Activated CD8-positive, alpha-beta memory T cell treated with anti-CD3 and anti-CD28 coated beads, Interleukin-2, amount 50 U/mL, for 4 hours (primary cell): Measurements from ENCODE around the gene CLOCK.

Experiments used
- DNase-seq: peaks from one replicate; pipeline ENCODE4 v3.0.0-alpha.2; 2020

The CLOCK gene

DNA sequence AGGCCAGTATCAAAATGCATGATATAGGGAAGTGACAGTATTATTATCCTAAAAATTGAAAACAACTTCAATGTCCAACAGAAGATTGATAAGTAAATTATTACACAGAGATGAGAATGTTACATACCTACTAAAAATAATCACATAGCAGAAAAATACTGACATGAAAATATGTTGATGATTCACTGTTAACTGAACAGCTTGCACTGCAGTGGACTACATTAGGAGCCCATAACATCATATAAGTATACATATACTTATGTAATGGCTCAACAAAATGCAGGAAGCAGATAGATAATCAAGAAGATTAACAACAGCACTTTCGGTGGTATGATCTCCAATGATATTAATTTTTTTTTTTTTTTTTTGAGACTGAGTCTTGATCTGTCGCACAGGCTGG is 7.1 kb downstream of the CLOCK start:
- DNase-seq: no peak

DNA sequence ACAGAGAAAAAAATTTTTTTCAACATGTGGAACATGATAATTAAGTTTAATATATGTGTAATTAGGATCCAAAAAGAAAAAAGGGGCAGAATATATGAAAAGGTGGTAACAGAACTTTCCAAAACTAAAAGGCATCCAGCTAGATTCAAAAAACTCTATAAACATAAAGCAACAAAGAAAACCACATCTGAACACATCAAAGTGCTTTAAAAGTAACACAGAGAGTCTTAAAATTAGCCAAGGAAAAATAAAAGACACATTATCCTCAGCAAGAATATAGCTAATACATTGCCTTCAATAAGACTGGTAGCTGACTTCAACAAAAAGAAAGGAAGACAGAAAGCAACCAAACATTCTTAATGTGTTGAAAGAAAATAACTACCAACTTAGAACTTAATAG is 8.2 kb downstream of the CLOCK start:
- DNase-seq: no peak

DNA sequence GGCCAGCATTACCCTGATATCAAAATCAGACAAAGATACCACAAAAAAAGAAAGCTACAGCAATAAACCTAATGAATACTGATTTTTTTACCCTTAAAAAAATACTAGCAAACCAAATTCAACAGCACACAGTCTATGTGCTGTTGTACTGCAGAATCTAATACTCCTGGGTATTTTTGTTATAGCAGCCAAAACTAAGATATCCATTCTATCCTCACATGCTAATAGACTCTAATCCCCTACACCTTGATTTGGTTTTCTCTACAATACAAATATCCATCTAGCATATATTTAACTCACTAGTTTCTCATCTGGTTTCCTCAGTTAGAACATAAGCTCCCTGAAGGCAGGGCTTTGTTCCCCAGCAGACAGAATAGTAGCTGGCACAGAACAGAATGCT is 12.4 kb downstream of the CLOCK start:
- DNase-seq: no peak

DNA sequence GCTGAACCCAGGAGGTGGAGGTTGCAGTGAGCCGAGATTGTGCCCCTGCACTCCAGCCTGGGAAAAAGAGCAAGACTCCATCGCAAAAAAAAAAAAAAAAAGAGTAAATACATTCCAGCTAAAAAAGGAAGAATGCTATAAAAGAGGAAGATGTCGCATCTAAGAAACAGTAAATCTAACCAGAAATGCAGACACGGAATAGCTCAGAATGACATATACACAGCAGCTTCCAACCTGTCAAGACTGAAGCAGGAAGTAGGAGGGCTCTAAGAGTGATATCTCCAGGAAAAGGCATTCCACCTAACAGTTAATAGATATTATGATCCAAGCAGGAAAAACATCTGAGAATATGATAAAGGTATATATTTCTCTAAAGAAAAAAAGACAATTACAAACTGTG is 16.0 kb downstream of the CLOCK start:
- DNase-seq: no peak

DNA sequence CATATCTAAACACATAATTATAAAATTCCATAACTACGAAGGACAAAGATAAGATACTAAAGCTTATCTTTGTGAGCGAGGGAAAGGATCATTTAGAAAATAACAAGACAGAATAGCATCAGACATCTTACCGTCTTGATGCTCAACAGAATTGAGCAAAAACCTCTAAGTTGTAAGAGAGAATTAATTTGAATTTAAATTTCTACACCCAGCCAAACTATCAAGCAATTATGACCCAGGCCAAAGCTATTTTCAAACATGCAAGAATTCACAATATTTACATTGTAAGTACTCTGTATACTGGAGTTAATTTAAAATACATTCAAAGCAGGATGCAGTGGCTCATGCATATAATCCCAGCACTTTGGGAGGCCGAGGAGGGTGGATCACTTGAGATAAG is 16.5 kb downstream of the CLOCK start:
- no peak for DNase-seq

DNA sequence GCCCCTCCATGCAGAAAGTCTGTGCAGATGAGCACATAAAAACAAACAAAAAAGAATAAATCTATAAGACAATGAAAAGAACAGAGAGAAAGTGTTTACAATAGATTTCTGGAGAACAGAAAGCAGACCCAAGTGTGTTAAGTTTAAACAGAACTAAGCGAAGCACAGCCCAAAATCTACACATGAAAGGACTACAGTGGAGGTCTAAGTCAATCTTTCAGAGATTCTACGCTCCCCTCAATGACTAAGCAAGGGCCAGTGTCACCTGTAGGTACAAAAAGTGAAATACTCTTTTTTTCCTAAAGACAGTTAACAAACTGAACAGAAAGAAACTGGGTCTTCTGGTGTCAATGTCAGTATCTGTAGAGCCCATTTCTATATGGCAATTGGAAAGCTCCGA is 18.2 kb downstream of the CLOCK start:
- no peak for DNase-seq

DNA sequence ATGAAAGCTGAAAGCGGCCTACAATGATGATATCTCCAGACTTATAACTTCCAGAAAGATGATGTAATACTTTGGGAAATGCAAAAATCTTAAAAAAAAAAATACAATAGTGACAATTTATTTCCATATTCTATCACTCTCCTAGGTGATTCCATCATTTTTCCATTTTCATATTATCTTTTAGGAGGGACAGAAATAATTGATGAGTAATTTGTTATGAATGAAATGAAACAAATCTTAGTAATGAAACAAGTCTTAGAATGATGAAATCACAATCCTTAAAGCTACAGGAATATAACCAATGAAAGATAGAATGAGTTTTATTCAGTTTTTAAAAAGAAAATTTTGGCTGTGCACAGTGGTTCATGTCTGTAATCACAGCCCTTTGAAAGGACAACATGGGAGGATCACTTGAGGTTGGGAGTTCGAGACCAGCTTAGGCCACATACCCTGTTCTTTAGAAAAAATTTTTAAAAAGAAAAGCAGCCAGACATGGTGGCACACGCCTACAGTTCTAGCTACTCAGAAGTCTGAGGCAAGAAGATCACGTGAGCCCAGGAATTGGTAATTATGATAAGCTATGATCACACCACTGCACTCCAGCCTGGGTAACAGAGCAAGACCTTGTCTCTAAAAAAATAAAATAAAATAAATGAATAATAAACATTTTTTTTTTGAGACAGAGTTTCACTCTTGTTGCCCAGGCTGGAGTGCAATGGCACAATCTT is 21.7 kb downstream of the CLOCK start:
- DNase-seq: no peak

DNA sequence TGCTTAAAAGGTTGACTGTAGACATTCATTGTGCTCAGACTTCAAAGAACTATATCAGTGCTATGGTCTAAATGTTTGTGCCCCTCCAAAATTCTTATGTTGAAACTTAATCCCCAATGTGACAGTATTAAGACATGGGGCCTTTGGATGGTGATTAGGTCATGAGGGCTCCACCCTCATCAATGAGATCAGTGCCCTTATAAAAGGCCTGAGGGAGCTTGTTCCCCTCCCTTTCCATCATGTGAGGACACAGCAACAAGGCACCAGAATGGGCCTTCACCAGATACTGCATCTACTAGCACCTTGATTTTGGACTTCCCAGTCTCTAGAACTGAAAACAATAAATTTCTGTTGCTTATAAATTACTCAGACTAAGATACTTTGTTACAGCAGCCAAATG is 28.3 kb downstream of the CLOCK start:
- no peak for DNase-seq

DNA sequence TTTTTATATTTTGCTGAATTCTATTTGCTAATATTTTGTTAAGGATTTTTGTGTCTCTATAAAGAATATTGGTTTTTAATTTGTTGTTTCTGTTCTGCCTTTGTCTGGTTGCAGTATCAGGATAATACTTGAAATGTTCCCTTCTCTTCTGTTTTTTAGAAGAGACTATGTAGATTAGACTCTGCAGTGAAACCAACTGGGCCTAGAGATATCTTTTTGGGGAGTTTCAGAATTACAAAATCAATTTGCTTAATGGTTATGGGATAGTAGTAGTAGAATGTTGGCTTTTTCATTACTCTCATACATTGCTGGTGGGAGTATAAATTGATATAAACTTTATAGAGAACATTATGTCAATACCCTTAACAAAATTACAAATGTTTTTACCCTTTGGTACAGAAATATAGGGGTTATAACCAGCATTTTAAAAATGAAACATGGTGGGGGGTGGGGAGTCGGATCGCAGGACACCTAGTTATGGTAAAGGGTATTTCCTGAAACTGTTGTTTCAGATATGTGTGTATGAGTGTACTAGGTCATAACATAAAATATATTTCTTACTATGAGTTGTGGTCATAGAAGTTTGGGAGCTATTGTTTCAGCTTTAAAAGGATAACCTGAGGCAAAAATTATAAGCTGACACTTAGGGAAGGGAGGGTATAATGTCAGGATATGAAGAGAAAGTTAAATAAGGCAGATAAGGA is 29.0 kb downstream of the CLOCK start:
- DNase-seq: no peak

DNA sequence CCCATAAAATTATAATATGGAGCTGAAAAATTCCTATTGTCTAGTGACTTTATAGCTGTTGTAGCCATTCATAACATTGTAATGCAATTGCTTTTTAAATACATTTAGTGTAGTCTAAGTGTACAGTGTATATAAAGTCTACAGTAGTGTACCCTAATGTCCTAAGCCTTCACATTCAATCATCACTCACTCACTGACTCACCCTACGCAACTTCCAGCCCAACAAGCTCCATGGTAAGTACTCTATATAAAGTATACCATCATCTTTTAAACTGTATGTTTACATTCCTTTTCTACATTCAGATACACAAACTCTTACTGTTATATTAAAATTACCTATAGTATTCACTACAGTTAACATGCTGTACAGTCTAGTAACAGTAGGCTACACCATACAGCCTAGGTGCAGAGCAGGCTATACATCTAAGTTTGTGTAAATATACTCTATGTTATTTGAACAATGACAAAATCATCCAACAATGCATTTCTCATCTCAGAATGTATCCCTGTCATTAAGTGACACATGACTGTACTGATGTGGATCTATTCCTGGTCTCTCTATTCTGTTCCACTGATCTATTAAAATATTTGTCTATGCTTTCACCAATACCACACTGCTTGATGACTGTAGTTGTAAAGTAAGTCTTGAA is 33.7 kb downstream of the CLOCK start:
- no peak for DNase-seq

DNA sequence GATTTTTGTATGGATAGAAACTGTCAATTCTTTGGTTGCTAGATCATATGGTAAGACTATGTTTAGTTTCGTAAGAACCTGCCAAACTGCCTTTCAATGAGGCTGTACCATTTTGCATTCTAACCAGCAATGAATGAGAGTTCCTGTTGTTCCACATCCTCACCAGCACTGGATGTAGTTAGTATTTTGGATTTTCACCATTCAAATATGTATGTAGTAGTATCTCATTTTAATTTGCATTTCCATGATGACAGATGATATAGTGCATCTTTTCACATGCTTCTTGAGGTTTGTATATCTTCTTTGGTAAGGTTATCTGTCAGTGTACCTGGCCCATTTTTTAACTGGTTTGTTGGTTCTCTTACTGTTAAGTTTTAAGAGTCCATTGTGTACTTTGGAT is 34.6 kb downstream of the CLOCK start:
- no peak for DNase-seq

DNA sequence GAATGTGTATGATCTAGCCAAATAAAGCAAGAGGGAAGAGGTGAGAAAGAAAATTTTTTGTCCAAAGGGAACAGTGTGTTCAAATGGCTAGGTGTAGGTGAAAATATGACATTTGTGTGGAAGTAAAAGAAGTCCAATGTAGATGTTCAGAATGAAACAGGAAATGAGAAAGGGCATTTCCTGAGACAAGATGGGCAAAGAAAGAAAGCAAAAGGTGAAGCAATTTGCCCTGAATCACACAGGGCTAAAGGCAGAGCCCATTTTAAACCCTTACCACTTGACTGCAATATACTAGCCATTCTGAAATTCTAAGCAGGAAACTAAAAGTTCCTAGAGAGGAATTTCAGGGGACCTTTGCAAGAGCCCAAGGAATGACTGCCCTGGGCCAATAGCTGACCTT is 36.0 kb downstream of the CLOCK start:
- DNase-seq: no peak

DNA sequence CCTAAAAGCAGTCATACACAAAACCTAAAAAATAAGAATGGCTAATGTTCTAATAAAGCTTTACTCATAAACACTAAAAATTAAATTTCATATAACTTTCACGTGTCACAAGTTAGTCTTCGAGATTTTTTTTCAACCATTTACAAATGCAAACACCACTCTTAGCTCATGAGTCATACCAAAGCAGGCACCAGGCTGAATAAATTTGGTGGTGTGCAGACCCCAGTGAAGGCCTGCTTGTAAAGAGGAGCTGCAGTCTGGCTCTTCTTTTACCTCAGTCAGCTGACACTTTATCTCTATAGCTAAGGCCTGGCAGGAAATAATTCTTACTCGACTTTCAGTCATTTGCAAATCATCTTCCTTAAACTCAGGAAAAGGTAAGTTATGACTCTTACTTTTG is 37.4 kb downstream of the CLOCK start:
- no peak for DNase-seq

DNA sequence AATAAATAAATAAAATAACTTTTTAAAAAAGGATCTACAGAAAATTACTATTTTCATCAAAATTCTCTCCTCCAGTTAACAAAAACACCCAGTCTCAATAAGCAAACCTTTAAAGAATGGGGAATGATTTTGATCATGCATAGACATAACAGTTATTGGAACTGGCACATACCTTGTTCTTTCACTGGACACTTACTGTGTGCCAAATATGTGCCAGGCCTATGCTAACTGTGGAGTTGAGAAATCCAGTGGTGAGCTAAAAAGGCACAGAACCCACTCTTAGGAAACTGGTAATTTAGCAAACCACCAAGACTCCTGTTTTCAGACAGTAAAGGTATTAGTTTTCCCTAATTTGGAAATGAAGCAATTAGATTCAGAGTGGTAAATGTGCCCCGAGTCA is 39.1 kb downstream of the CLOCK start:
- no peak for DNase-seq

DNA sequence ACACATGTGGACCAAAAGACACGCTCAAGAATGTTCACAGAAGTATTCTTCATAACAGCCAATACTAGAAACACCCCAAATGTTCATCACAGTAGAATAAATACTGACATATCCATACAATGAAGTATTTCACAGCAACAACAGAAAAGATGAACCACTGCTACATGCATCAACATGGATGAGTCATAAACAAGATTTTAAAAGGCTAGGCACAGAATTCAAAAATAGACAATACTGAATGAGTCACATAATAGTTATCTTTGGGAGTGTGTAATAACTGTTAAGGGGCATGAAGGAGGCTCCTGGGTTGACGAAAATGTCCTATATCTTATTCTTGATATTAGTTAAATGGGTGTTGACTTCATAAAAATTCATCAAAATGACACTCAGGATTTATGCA is 43.5 kb downstream of the CLOCK start:
- no peak for DNase-seq

DNA sequence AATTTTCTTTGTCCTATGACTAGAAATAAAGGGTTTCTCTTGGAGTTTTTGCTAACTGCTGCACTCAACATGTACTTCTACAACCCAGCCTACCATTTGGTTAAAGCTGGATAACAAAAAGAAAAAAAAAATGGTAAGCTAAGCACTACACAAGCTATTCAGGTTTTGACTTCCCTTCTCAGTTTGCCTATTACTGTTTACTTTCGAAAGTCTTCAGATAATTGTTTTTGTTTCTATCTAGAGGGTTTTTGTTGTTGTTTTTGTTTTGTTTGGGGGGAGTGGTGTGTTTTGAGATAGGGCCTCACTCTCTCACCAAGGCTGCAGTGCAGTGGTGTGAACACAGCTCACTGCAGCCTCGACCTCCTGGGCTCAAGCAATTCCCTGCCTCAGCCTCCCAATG is 46.6 kb downstream of the CLOCK start:
- DNase-seq: no peak

DNA sequence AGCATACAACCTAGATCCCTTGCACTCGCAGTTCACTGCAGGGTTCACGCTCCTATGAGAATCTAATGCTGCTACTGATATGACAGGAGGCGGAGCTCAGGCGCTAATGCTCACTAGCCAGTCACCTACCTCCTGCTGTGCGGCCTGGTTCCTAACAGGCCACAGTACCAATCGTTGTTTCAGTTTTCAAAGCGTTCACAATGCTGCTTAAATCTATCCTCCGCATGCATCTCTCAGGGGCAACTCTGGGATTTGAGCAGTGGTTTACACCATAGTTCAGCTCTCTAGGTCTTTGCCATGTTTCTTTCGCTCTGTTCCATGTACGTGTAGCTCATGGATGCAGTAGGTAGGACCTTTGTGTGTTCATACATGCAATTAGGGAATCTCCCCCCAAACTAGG is 47.2 kb downstream of the CLOCK start:
- DNase-seq: no peak

DNA sequence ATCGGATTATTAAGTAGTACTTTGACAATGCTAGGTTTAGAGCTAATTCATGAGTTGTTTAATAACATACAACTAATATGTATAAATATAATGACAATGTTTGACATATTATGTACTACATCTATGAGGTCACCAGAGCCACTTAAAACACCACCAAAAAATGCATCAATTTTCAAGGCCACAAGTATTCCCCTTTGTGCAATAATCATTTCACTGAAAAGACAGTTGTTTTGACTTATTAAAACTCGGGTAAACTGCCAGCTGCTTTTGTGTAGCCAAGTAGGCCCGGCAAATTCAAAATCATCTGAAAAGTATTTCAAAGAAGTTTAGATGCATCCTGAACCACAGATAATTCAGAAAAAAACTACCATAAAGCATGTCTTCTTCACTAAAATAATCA is 48.7 kb downstream of the CLOCK start:
- no peak for DNase-seq

DNA sequence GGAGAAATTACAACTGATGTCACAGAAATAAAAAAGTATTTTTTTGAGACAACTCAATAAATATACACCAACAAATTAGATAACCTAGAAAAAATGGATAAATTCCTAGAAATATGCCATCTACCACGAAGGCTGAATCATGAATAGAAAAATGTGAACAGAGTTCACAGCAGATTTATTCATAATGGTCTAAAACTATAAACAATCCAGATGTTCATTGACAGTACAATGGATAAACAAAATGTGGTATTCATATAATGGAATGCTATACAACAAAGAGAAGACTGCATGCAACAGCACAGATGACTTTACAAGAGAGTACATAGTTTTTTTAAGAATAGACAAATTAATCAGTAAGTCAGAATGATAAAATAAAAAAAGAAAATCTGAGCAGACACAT is 55.2 kb downstream of the CLOCK start:
- DNase-seq: no peak

DNA sequence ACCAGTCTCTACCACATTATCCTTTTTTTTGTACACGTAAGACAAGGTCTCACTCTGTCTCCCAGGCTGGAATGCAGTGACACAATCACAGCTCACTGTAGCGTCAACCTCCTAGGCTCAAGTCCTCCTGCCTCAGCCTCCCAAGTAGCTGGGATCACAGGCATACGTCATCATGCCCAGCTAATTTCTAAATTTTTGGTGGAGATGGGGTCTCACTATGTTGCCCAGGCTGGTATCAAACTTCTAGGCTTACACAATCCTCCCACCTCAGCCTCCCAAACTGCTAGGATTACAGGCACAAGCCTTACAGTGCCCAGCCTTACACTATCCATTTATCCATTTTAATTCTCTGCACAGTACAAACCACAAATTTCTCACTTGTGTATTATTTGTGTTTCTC is 58.0 kb downstream of the CLOCK start:
- DNase-seq: no peak

DNA sequence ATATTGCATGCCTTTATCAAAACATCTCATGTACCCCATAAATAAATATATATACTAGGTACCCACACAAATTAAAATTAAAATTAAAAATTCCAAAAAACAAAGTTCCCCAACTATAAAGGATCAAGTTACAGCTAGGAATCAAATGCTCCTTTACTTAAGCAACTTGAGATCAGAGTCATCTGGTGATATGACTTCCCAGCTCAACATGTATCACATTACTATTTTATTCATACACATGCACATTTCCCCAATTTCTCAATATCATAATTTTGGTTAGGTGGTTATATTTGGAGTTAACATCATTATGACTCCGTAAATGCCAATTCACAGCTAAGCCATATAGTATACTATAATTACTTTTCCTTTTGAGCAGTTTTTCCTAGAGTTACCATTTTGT is 60.9 kb downstream of the CLOCK start:
- no peak for DNase-seq

DNA sequence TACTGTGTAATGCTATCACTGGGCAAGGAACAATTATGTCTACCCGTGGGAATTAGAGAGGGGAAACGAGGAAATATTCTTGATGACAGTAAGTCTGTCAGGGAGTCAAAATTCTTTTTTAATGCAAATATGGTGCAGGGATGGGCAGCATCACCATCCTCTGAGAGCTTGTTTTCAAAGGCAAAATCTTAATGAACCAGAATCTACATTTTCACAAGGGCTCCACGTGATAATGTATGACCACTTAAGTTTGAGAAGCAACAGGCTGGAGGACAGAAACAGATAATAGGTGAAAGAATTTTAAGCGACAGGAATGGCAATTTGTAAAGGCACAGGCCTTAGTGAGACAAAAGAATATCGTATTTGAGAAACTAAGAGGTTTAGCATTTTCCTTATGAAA is 63.4 kb downstream of the CLOCK start:
- DNase-seq: no peak

DNA sequence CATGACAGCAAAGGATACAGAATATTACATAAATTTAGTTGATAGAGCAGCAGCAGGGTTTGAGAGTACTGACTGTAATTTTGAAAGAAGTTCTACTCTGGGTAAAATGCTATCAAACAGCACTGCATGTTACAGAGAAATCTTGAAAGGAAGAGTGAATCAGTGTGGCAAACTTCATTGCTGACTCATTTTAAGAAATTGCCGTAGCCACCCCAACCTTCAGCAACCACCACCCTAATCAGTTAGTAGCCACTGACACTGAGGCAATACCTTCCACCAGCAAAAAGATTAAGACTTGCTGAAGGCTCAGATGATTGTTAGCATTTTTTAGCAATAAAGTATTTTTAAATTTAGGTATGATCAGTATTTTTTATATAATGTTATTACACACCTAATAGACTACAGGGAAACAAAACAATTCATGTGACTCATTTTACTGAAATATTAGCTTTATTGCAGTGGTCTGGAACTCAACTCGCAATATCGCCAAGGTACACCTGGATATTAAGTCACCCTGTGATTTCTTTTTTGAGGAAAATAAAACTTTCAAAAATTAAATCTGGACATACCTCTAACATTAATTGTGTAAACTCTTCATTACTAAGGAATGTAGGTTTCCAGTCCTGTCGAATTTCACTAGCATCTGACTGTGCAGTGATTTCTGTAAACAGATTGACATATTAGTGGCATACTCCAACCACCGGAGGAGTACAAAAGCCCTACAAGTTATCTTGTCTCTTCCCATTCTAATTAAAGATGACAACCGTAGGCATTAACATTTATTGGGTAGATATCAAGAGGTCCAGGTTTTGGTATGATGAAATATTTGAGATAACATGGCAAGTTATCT is 71.1 kb downstream of the CLOCK start:
- no peak for DNase-seq

DNA sequence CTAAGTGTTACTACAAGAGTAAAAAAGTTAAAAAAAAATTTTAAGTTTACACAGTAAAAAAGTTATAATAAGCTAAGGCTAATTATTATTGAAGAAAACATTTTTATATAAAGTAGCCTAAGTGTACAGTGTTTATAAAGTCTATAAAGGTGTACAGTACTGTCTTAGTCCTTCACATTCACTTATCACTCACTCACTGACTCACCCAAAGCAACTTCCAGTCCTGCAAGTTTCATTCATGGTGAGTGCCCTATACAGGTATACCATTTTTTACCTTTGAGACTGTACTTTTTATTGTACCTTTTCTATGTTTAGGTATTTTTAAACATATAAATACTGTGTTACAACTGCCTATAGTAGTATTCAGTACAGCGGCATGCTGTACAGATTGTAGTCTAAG is 76.7 kb downstream of the CLOCK start:
- no peak for DNase-seq
